Hematopoietic multipotent progenitor cell treated with erythropoietin and hydrocortisone succinate and interleukin-3 and kit ligand, for 4 days (in vitro differentiated cells): ENCODE results near the gene CEP97.

Experiments
- DNase-seq: peaks from one replicate; pipeline ENCODE4 v3.0.0-alpha.2; 2015

Gene CEP97

DNA sequence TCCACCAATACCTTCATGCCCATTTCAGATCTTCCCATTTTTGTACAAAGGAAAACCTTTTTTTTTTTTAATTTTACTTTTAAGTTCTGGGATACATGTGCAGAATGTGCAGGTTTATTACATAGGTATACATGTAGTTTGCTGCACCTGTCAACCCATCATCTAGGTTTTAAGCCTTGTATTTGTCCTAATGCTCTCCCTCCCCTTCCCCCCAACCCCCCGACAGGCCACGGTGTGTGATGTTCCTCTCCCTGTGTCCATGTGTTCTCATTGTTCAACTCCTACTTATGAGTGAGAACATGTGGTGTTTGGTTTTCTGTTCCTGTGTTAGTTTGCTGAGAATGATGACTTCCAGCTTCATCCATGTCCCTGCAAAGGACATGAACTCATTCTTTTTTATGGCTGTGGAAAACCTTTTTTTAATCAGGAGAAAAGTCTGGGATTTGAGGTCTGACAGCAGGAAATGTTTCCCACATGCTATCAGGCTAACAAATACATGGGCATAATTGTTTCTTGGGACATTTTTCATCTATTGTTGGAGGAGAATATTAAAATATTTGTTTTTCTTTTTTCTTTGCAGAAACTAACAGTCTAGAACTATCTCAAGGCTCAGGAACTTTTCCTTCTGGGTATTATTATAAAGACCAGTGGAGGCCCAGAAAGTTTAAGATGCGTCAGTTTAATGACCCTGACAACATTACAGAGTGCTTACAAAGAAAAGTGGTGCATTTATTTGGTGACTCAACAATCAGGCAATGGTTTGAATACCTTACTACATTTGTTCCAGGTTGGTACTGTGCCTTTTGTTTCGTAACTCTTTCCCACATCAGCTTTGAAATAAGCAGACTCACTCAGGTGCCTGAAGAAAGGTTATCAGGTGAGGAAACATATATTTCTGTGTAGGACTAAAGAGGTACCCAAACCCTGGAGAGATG lies 92.1 kb downstream of the CEP97 start:
- no peak for DNase-seq

- DNase-seq = no peak
Observed at GRCh38 chr3:101817992-101818391, 93.6 kb downstream of the CEP97 start.

DNA sequence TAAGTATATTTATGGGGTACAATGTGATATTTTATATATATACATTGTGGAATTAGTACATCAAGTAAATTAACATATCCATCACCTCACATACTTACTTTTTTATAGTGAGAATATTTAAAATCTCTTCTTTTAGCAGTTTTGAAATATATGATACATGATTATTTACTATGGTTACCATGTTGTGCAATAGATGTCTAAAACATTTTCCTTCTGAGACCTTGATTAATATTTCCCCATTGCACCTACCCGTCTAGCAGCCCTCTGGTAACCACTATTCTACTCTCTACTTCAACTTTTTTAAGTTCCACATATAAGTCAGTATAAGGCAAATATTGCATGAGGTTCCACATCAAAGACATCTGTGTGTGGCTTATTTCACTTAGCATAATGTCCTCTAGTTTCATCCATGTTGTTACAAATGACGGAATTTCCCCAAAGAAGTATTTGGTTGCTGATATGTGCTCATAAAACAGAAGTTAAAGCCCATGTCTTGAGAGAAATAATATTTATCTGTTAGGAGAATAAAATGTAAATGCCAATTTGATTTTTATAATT lies 95.3 kb downstream of the CEP97 start:
- DNase-seq = peak; percentile 33
